Adrenal gland (tissue), 12 donors: ENCODE measurements around the gene PINLYP. TPM values are rescaled to one million over a fixed set of nuclear protein-coding genes. Genes with fewer than 3 reads are reported as not detected.
"Not testable (repeated sequence)": the region's sequence is repeated elsewhere in the genome, so short reads cannot be mapped to it uniquely, and the experiment has no call there.

Source experiments
- DNase-seq, 7 donors: peaks; one replicate each; pipeline ENCODE4 v3.0.0-alpha.2; 2019 to 2020
- H3K27ac ChIP-seq, 5 donors: fragments of 200-600 bp; sonication (generic) in 4 of 5; 1 replicate in 3 of 5; 2 replicates in 2 of 5; pipeline versions ENCODE4 v1.5.1 to v1.8.0; 2016 to 2020; ENCODE audit warnings: mild to moderate bottlenecking in 1 of 5
- H3K27me3 ChIP-seq: fragments of 200-600 bp; 2 replicates; pipeline ENCODE4 v1.8.0; 2021
- H3K36me3 ChIP-seq, 2 donors: fragments of 200-600 bp; replicated peaks in 1 of 2; 1 replicate in 1 of 2; 2 replicates in 1 of 2; pipeline versions ENCODE4 v1.5.1 to v1.8.0; 2018 to 2022
- H3K4me1 ChIP-seq, 2 donors: fragments of 200-600 bp; replicated peaks in 1 of 2; 1 replicate in 1 of 2; 2 replicates in 1 of 2; pipeline versions ENCODE4 v1.5.1 to v1.8.0; 2018 to 2021
- H3K4me3 ChIP-seq, 4 donors: fragments of 200-600 bp; sonication (generic) in 3 of 4; one replicate each; pipeline ENCODE4 v1.5.1; 2016 to 2018
- H3K9me3 ChIP-seq, 3 donors: fragments of 200-600 bp; sonication (generic) in 1 of 3; replicated peaks in 1 of 3; 1 replicate in 2 of 3; 2 replicates in 1 of 3; pipeline versions ENCODE4 v1.5.1 to v1.8.0; 2016 to 2021
- CTCF ChIP-seq, 6 experiments: fragments of 450-650 bp in 4 of 6; fragments of 200-600 bp in 2 of 6; sonication (generic) in 1 of 6; IDR thresholded peaks; 1 replicate in 5 of 6; 2 replicates in 1 of 6; pipeline versions ENCODE4 v1.5.1 to v1.8.0; 2016 to 2021; ENCODE audit warnings: antibody characterized with exemption in 6 of 6, mild to moderate bottlenecking in 2 of 6, moderate library complexity in 1 of 6
- POLR2A ChIP-seq, 2 donors: fragments of 450-650 bp; IDR thresholded peaks; one replicate each; pipeline ENCODE4 v1.6.1; 2017; ENCODE audit warnings: antibody characterized with exemption in 2 of 2, mild to moderate bottlenecking in 2 of 2, moderate library complexity in 1 of 2
- WGBS, 4 donors: extraction: QIAGEN DNeasy Blood & Tissue Kit in 2 of 4; methylation state at CpG; one replicate each; pipeline versions ENCODE4 v1.1.5 to v1.1.7; 2013 to 2017; 5-methylcytosine and 5-hydroxymethylcytosine counted together
- intact Hi-C, 2 donors: fragments of 100-400 bp; cut with DNase I; formaldehyde crosslinking; loops; one replicate each; pipeline versions ENCODE4 v1.14.1 to v1.15.0; 2022 to 2023
- polyA plus RNA-seq, 3 donors: library from polyadenylated mRNA; stranded (reverse); fragments of 200-250 nt in 2 of 3; fragments of 350-450 nt in 1 of 3; fragmentation: Illumina TruSeq in 1 of 3; extraction: RNeasy Lipid Tissue Mini Kit (QIAGEN cat#74804) in 1 of 3; gene quantifications; one replicate each; pipeline ENCODE4 v1.2.3, GENCODE V29; 2013 to 2014
- total RNA-seq, 9 donors: library from RNA; depleted of rRNA in 4 of 9; stranded (reverse); fragments of >200 nt in 4 of 9; fragments of 120-200 nt in 1 of 9; fragmentation: NEBNext Ultra II Directional in 1 of 9; extraction: Animal tissue kit (Norgen Biotek cat#: 25700) in 1 of 9; gene quantifications; one replicate each; pipeline versions ENCODE4 v1.1.0 to v1.2.4, GENCODE V29; 2013 to 2023
- donor health status: healthy with polysubstance abuse.
- donor health status: Bipolar disorder and iron deficiency.
- donor health status: DM: yes; HTN: yes; CAD: no.
- donor health status: DM: no; HTN: no; CAD: no.
- donor health status: DM: no; HTN: no; CAD: no.
- donor health status: DM: yes; HTN: yes; CAD: no.

Gene PINLYP
- total and polyA plus RNA-seq, 12 donors, result 0.61 to 16.0 (median 4.3) TPM; not detected in 1

- Histone ChIP-seq H3K36me3 (peaks cover 0 to 52% of the 10 kb centered on the region in 2 donors), H3K27me3 (no peaks in the 10 kb centered on the region), H3K27ac (no peak overlapping the region), H3K9me3 (no peaks in the 10 kb centered on the region), H3K4me3 (no peak overlapping the region), H3K4me1 (no peaks in the 10 kb centered on the region)
- no peak for TF ChIP-seq CTCF (IDR thresholded peaks at IDR 0.05)
- no peak for TF ChIP-seq POLR2A (IDR thresholded peaks at IDR 0.05)
- no peak for DNase-seq
- intact Hi-C loops, result no loop called here
- WGBS, 4 donors, result 90 to 94% (median 93%) methylated on average over 5 of the region's 5 CpGs
These were observed 30.3 kb upstream of the PINLYP start for GRCh38 chr19:43545276-43545675.

DNA sequence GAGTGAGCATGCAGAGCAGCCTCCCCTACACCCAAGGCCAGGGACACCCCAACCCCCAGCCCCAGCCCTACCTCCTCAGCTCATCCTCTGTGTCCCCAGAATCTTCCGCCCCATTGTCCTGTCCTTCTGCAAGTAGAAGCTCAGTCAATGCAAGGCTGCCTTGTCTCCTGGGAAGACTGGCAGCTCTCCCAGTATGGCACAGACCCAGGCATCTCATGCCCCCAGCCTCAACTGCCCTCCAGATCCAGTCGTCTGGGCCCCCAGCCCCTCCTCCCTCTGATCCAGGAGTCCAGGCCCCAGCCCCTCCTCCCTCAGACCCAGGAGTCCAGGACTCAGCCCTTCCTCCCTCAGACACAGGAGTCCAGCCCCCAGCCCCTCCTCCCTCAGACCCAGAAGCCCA is 29.6 kb upstream of the PINLYP start:
- H3K4me3 ChIP-seq, result no peak overlapping the region
- 78 to 100% (median 81%) methylated on average over 1 to 2 of the region's 2 CpGs for WGBS, 4 donors
- no peak overlapping the region for H3K27ac ChIP-seq
- peaks cover 0 to 59% of the 10 kb centered on the region in 2 donors for H3K36me3 ChIP-seq
- TF ChIP-seq CTCF (IDR thresholded peaks at IDR 0.05) (no peak), POLR2A (IDR thresholded peaks at IDR 0.05) (no peak)
- no peaks in the 10 kb centered on the region for H3K9me3 ChIP-seq
- H3K4me1 ChIP-seq, result no peaks in the 10 kb centered on the region
- H3K27me3 ChIP-seq, result no peaks in the 10 kb centered on the region
- intact Hi-C loops, result no loop called here
- DNase-seq, result no peak

GRCh38 chr19:43546581-43546980 is 29.0 kb upstream of the PINLYP start:
- peaks cover 0 to 65% of the 10 kb centered on the region in 2 donors for H3K36me3 ChIP-seq
- 93 to 100% (median 98%) methylated on average over 1 to 3 of the region's 3 CpGs for WGBS, 4 donors
- intact Hi-C loops, result no loop called here

GRCh38 chr19:43547926-43548325 is 27.7 kb upstream of the PINLYP start:
- H3K4me1 ChIP-seq, H3K27ac ChIP-seq, H3K9me3 ChIP-seq, H3K27me3 ChIP-seq, intact Hi-C loops, H3K4me3 ChIP-seq, DNase-seq: not testable (repeated sequence)
- 91 to 100% (median 96%) methylated on average over 2 to 17 of the region's 24 CpGs; no CpG with 5 or more reads in 1 of the 4 donors for WGBS, 4 donors
- peaks cover 0 to 61% of the 10 kb centered on the region in 2 donors for H3K36me3 ChIP-seq

More at GRCh38 chr19:43546581-43546980, 29.0 kb upstream of the PINLYP start:
- TF ChIP-seq CTCF (IDR thresholded peaks at IDR 0.05) (no peak), POLR2A (IDR thresholded peaks at IDR 0.05) (no peak)
- Histone ChIP-seq H3K27ac (no peak overlapping the region), H3K9me3 (no peaks in the 10 kb centered on the region), H3K27me3 (no peaks in the 10 kb centered on the region), H3K4me3 (no peak overlapping the region), H3K4me1 (no peaks in the 10 kb centered on the region)
- no peak for DNase-seq

DNA sequence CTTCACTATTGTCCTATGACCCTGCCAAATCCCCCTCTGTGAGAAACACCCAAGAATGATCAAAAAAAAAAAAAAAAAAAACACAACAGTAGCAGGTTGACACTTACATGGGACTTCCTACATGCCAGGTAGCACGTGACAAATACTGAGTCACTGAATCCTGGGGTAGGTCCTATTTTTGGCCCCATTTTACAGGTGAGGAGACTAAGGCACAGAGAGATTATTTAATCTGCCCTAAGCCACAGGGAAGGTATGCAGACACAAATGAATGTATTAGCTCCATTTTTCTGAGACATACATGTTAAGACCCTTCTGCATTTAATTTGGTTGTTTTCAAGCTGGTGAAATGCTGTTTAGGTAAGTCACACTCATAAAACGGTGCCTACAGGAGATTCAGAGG is 26.9 kb upstream of the PINLYP start:
- intact Hi-C loops, result no loop called here

More for the DNA sequence above, 26.9 kb upstream of the PINLYP start:
- Histone ChIP-seq H3K27me3 (no peaks in the 10 kb centered on the region), H3K27ac (no peak overlapping the region), H3K9me3 (no peaks in the 10 kb centered on the region), H3K4me1 (no peaks in the 10 kb centered on the region), H3K4me3 (no peak overlapping the region), H3K36me3 (peaks cover 0 to 59% of the 10 kb centered on the region in 2 donors)
- WGBS, 4 donors, result 80 to 92% (median 88%) methylated on average over 2 of the region's 2 CpGs
- DNase-seq, result no peak
- TF ChIP-seq POLR2A (IDR thresholded peaks at IDR 0.05) (no peak), CTCF (IDR thresholded peaks at IDR 0.05) (no peak)
